LNCaP clone FGC (cell line): Measurements from ENCODE around the gene GIT2.
A peak's percentile ranks its signal among the peaks of the same experiment; 100 is the strongest.

Experiments
- DNase-seq: peaks from one replicate; pipeline ENCODE4 v3.0.0-alpha.2; 2011; ENCODE audit warnings: low read depth
- H3K4me3 ChIP-seq: 2 replicates; pipeline ENCODE4 v1.5.1; 2011; ENCODE audit warnings: mild to moderate bottlenecking, low read depth, low read length, control low read depth
- TF ChIP-seq, protein P1 (sequence below): IDR thresholded peaks from 2 replicates; pipeline ENCODE4 v1.5.1; 2012; ENCODE audit warnings: mild to moderate bottlenecking; ENCODE audit not compliant: control insufficient read depth, insufficient read depth; ENCODE audit errors: extremely low read depth

The GIT2 gene

DNA sequence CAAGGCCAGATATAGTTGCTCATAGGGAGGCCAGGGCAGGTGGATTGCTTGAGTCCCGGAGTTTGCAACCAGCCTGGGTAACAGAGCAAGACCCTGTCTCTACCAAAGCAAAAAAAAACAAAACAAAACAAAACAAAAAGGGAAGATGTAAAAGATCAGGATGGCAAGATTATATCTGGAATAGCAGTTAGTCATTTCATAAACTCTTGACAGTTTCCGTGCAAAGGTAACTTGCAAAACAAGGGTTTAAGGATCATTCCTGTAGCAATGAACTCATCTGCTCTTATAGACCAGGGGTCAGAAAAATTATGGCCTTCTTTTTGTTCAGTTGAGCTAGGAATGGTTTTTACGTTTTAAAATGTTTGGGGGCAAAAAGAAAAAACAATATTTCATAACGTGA lies 29.6 kb downstream of the GIT2 start:
- TF ChIP-seq, protein P1, sequence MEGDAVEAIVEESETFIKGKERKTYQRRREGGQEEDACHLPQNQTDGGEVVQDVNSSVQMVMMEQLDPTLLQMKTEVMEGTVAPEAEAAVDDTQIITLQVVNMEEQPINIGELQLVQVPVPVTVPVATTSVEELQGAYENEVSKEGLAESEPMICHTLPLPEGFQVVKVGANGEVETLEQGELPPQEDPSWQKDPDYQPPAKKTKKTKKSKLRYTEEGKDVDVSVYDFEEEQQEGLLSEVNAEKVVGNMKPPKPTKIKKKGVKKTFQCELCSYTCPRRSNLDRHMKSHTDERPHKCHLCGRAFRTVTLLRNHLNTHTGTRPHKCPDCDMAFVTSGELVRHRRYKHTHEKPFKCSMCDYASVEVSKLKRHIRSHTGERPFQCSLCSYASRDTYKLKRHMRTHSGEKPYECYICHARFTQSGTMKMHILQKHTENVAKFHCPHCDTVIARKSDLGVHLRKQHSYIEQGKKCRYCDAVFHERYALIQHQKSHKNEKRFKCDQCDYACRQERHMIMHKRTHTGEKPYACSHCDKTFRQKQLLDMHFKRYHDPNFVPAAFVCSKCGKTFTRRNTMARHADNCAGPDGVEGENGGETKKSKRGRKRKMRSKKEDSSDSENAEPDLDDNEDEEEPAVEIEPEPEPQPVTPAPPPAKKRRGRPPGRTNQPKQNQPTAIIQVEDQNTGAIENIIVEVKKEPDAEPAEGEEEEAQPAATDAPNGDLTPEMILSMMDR, result no peak
- H3K4me3 ChIP-seq, result no peak overlapping the region
- DNase-seq, result no peak

DNA sequence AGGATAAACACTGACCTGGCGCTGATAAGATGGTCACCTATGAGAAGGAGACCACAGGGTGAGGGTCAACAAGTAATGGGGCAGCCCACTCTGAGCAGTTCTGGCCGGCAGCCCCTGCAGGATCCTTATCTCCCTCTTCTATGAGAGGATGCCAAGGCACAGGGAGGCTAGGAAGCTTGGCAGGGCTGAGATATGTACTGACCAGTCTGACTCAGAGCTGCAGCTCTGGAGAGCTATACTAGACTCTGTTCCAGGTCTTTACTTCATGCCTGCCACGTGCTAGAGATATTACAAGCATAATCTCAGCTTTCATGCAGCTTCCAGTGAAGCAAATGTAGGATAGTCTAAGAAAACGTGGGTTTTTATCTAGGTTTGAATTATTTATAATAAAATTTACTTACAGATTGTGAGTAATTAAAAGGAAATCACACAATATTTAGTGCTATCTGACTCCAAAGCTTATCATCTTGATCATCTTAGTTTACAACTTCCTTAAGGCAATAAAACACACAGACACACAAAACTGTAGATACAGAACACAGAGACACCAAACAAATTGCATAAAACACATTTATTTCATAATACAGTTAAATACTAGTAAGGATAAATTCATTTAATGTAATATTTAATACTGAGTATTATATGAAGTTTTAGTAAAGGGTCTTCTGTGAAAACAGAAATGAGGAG lies 32.3 kb downstream of the GIT2 start:
- H3K4me3 ChIP-seq, result no peak overlapping the region
- TF ChIP-seq, protein P1, result no peak
- peak; percentile 86 for DNase-seq

DNA sequence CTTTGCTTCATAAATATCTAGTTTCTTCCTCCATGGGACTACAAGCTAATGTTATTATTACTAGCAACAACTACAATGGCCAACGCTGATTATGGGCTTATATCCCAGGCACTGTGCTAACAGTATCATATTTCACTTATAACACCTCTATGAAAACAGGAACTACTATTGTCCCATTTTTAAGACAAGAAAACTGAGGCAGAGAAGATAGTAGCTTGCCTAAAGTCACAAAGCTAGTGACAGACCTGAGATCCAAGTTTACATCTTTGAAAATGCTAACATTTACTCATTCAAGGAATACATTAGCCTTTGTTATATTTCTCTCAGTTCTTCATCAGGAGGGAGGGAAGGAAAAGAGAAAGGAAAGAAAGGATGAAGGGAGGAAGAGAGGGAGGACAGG lies 32.8 kb downstream of the GIT2 start:
- no peak overlapping the region for H3K4me3 ChIP-seq
- TF ChIP-seq, protein P1, result no peak
- DNase-seq, result no peak

DNA sequence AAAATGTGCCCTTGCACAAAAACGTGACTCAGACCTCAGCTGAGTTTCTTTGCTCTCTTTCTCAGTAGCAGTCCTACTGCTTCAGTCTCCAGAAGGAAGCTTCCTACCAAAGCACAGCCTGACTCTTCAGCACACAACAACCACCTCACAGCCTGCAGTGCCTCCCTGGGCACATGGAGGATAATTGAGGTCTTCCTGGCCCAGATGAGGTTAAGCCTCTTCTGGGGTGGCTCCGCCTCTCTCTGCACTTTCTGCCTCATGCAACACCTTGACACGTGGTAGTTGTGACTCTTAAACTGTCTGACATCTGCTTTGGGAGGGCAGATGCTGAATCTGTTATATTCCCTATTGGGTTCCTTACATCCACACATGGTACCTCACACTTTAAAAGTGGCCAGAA lies 33.8 kb downstream of the GIT2 start:
- H3K4me3 ChIP-seq, result no peak overlapping the region
- no peak for DNase-seq
- TF ChIP-seq, protein P1, result no peak

DNA sequence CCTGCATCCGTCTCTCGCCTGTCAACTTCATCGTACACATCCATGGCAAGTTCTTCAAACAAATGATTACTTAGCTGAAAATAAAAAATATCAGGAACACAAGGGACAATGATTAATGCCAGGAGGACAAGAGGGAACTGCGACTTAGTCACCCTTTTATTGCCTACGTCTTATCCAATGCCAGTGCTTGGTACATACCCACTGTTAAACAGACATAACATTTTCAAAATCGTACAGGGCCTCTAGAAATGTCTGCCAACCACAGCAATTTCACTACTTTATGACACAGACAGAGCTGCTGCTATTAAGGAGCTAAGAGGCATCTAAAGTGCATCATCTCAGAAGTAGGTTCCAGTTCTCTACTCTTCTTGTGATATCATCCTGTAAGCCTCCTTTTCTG lies 34.6 kb downstream of the GIT2 start:
- peak; percentile 66 for DNase-seq
- no peak overlapping the region; the same call in 1 of the 2 replicates for H3K4me3 ChIP-seq
- TF ChIP-seq, protein P1, result no peak

DNA sequence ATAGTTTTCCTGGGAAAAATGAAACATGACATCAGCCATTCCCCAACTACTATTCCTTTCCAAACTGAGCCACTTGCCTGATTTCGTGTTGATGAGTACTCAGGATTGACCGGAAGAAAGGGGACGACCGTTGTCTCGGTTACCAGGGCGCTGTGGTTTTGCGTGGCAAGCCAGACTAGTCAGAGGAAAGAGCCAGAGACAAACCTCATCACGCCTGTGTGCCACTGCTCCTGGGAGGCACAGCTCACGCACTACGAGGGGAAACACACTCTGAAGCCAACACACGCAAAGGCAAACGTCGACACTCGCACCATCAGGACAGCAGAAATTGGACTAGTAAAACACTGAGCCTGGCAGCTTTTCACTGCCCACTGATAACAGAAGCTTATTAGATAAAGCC lies 35.0 kb downstream of the GIT2 start:
- DNase-seq, result no peak
- TF ChIP-seq, protein P1, result no peak
- peak overlapping the region; percentile 24; the same call in 1 of the 2 replicates for H3K4me3 ChIP-seq
